ENCODE results near the gene MACIR. TPM values are rescaled to one million over a fixed set of nuclear protein-coding genes. Genes with fewer than 3 reads are reported as not detected.

The MACIR gene
- total RNA-seq, 1 donor from 2014 or later, result 16.9 TPM

GRCh38 chr5:103293719-103294118 is 35.2 kb downstream of the MACIR start:
- no peak overlapping the region for H3K4me3 Mint-ChIP-seq (ENCODE audit: unreplicated experiment)
- TF ChIP-seq CTCF (IDR thresholded peaks at IDR 0.05), result no peak
- H3K4me1 Mint-ChIP-seq (ENCODE audit: low read depth), result peaks cover 19% of the 10 kb centered on the region
- DNase-seq (ENCODE audit: low spot score), result no peak
- no peaks in the 10 kb centered on the region for H3K36me3 Mint-ChIP-seq (ENCODE audit: low read depth)
- no peaks in the 10 kb centered on the region for H3K27me3 Mint-ChIP-seq (ENCODE audit: low read depth)
- H3K27ac Mint-ChIP-seq (ENCODE audit: unreplicated experiment), result no peak overlapping the region
- no peaks in the 10 kb centered on the region for H3K9me3 Mint-ChIP-seq (ENCODE audit: low read depth)

- Mint-ChIP-seq H3K27me3 (ENCODE audit: low read depth) (no peaks in the 10 kb centered on the region), H3K4me3 (ENCODE audit: unreplicated experiment) (no peak overlapping the region)
These were observed 36.3 kb downstream of the MACIR start for GRCh38 chr5:103294906-103295305.

GRCh38 chr5:103295424-103295823 is 36.9 kb downstream of the MACIR start:
- DNase-seq (ENCODE audit: low spot score), result no peak
- TF ChIP-seq CTCF (IDR thresholded peaks at IDR 0.05), result no peak
- Mint-ChIP-seq H3K36me3 (ENCODE audit: low read depth) (no peaks in the 10 kb centered on the region), H3K4me1 (ENCODE audit: low read depth) (peaks cover 19% of the 10 kb centered on the region), H3K9me3 (ENCODE audit: low read depth) (no peaks in the 10 kb centered on the region), H3K4me3 (ENCODE audit: unreplicated experiment) (no peak overlapping the region), H3K27ac (ENCODE audit: unreplicated experiment) (no peak overlapping the region), H3K27me3 (ENCODE audit: low read depth) (no peaks in the 10 kb centered on the region)

More at GRCh38 chr5:103294906-103295305, 36.3 kb downstream of the MACIR start:
- TF ChIP-seq CTCF (IDR thresholded peaks at IDR 0.05), result no peak
- Mint-ChIP-seq H3K9me3 (ENCODE audit: low read depth) (no peaks in the 10 kb centered on the region), H3K36me3 (ENCODE audit: low read depth) (no peaks in the 10 kb centered on the region), H3K27ac (ENCODE audit: unreplicated experiment) (no peak overlapping the region), H3K4me1 (ENCODE audit: low read depth) (peaks cover 19% of the 10 kb centered on the region)
- no peak for DNase-seq (ENCODE audit: low spot score)

- Mint-ChIP-seq H3K27me3 (ENCODE audit: low read depth) (no peaks in the 10 kb centered on the region), H3K4me1 (ENCODE audit: low read depth) (peaks cover 19% of the 10 kb centered on the region), H3K36me3 (ENCODE audit: low read depth) (no peaks in the 10 kb centered on the region), H3K4me3 (ENCODE audit: unreplicated experiment) (no peak overlapping the region), H3K27ac (ENCODE audit: unreplicated experiment) (no peak overlapping the region), H3K9me3 (ENCODE audit: low read depth) (no peaks in the 10 kb centered on the region)
- DNase-seq (ENCODE audit: low spot score), result no peak
- no peak for TF ChIP-seq CTCF (IDR thresholded peaks at IDR 0.05)
These were observed 37.3 kb downstream of the MACIR start for GRCh38 chr5:103295871-103296270.

GRCh38 chr5:103298117-103298516 is 39.6 kb downstream of the MACIR start:
- no peaks in the 10 kb centered on the region for H3K36me3 Mint-ChIP-seq (ENCODE audit: low read depth)
- H3K9me3 Mint-ChIP-seq (ENCODE audit: low read depth), result no peaks in the 10 kb centered on the region
- H3K27me3 Mint-ChIP-seq (ENCODE audit: low read depth), result no peaks in the 10 kb centered on the region
- no peak for DNase-seq (ENCODE audit: low spot score)
- TF ChIP-seq CTCF (IDR thresholded peaks at IDR 0.05), result no peak
- H3K4me3 Mint-ChIP-seq (ENCODE audit: unreplicated experiment), result no peak overlapping the region
- peaks cover 17% of the 10 kb centered on the region for H3K4me1 Mint-ChIP-seq (ENCODE audit: low read depth)
- H3K27ac Mint-ChIP-seq (ENCODE audit: unreplicated experiment), result no peak overlapping the region

Measured in chondrocyte (in vitro differentiated cells).